GM21576 (cell line): Measurements from ENCODE around the gene ESYT2.
"Not testable (repeated sequence)": the region's sequence is repeated elsewhere in the genome, so short reads cannot be mapped to it uniquely, and the experiment has no call there.

Source experiments
- ATAC-seq: cut with Tn5 transposase; IDR thresholded peaks from one replicate; pipeline ENCODE4 v1.9.1; 2021; ENCODE audit warnings: mild to moderate bottlenecking, moderate library complexity; ENCODE audit not compliant: unreplicated experiment

ESYT2 gene

GRCh38 chr7:158703679-158704523, 125.4 kb downstream of the ESYT2 start:
- not testable (repeated sequence) for ATAC-seq

- no peak for ATAC-seq
Observed at GRCh38 chr7:158702944-158703343, 126.4 kb downstream of the ESYT2 start.

GRCh38 chr7:158702196-158702595, 127.1 kb downstream of the ESYT2 start:
- no peak for ATAC-seq

GRCh38 chr7:158700008-158700407, 129.3 kb downstream of the ESYT2 start:
- no peak for ATAC-seq

- no peak for ATAC-seq
Observed at GRCh38 chr7:158699341-158699740, 130.0 kb downstream of the ESYT2 start.

- ATAC-seq: no peak
Observed at GRCh38 chr7:158698657-158699195, 130.6 kb downstream of the ESYT2 start.

- not testable (repeated sequence) for ATAC-seq
Observed at GRCh38 chr7:158697597-158697996, 131.7 kb downstream of the ESYT2 start.

- peak; percentile 89 for ATAC-seq
Observed at GRCh38 chr7:158695726-158696452, 133.4 kb downstream of the ESYT2 start.

GRCh38 chr7:158695056-158695455, 134.3 kb downstream of the ESYT2 start:
- ATAC-seq: no peak

- ATAC-seq: no peak
Observed at GRCh38 chr7:158694650-158695049, 134.7 kb downstream of the ESYT2 start.

GRCh38 chr7:158689488-158689887, 139.8 kb downstream of the ESYT2 start:
- ATAC-seq: no peak

- no peak for ATAC-seq
Observed at GRCh38 chr7:158687406-158687805, 141.9 kb downstream of the ESYT2 start.

GRCh38 chr7:158685693-158686092, 143.6 kb downstream of the ESYT2 start:
- ATAC-seq: no peak

- no peak for ATAC-seq
Observed at GRCh38 chr7:158684329-158684728, 145.0 kb downstream of the ESYT2 start.

GRCh38 chr7:158683541-158683940, 145.8 kb downstream of the ESYT2 start:
- no peak for ATAC-seq

GRCh38 chr7:158682456-158682855, 146.9 kb downstream of the ESYT2 start:
- no peak for ATAC-seq
